DMS114 treated with DMSO at 0.1 percent for 48 hours (cell line): ENCODE data around the gene TTC28.

Source experiments
- DNase-seq: peaks from one replicate; lab custom pipeline; 2025; ENCODE audit not compliant: unreplicated experiment; lab: John Stamatoyannopoulos, UW

The TTC28 gene

DNA sequence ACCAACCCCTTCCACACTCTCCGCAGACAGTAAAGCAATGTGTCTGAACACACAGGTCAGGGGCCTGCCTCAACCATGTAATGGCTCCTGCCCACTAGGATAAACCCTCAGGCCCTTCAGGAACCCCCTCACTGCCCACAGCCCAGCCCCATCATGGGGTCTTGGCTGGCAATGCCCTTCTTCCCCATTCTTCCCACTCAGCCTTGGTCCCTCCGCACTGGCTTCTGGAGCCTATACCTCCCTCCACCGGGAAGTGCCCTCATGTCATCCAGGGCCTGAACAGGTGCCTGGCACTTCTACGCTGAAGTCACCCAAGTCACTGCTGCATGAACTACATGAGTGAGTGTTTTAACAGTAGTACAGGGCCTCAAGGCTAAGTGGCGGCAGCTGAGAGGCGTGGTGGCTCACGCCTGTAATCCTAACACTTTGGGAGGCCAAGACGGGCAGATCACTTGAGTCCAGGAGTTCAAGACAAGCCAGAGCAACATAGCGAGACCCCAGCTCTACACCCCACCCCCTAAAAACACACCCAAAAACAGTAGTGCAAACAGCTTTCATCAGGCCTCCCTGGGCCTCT is 685.8 kb downstream of the TTC28 start:
- no peak for DNase-seq

DNA sequence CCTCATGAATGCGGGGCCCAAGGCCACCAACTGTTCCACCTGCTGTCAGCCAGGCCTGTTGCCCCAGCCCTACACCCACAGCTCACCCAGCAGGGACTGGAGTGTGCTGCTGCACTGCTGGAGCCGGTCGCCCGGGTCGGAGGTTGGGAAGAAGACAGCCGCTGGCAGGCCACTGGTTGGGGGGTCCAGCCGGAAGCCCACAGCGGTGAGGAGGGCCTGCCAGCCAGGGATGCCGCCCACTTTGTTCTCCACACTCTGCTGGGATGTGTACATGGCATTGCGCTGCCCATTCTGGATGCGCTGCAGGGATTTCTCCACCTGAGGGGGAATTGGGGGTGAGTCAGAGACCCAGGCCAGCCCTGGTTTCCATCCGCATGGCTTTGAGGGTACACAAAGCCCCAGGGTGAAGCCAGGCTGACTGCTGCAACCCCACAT is 686.4 kb downstream of the TTC28 start:
- no peak for DNase-seq

DNA sequence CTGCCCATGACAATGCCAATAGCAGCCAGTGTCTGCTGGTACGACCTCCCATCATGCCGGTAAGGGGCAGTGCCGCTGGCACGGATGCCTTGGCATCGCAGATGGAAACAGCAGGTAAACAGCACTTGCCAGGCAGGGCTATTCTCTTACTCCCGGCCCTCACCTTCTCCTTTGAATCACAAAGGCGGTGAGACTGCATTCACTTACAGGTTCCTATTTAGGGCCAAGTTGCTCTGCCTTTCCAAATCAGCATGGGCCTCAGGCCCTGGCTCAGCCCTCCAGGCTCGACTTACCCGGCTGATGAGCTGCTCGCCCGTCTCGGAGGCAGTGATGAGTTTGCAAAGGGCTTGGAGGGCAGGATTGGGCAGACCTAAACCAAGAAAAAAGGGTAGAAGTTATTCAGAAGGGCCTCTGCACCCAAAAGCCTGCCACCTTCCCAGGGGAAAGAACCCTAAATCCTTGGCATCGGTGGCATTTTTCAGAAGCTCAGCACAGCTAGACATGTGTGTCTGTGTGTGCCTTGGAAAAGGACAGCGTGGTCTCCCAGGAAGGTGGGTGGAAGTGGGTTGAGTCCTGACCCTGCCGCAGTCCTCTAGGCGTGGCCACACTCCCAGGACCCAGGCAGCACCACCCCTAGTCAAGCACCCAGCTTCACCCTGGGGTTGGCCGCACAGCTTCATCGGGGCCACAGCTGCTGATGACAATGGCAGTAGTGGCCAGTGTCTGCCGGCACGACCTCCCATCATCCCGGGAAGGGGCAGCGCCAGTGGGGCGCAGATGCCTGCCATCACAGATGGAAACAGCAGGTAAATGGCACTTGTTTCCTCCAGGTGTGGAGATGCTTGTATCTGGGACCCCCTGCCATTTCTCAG is 687.1 kb downstream of the TTC28 start:
- no peak for DNase-seq

DNA sequence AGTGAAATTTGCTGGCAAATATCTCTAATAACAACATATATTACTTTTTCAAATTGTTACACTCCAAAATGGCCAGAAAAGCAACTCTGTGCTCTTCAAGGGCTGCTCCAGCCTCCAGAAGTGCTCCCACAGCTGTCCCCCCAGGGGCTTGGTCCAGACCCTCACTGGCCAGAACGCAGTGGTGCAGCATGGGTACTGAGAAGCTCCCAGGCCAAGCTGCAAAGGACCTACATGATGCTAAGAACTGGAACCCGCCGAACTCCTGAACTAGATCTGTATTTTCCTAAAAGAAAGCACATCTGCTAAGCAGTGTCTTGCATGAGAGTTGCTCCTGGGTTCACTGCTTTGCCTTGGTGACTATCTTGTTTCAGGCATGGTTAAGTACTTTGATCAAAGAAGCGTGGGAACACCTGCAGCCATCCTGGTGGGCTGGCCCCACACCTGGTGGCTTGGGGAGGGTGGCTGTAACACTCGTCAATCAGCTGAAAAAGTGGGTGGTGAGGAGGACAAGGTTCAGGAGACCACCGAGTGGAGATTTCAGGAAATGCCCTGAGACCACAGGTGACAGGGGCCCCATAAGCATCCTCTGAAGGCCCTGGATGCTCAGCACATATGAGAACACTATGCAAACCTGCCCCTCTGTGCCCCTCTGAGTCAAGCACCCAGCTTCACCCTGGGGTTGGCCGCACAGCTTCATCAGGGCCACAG is 687.9 kb downstream of the TTC28 start:
- no peak for DNase-seq

GRCh38 chr22:27990879-27991278 is 688.8 kb downstream of the TTC28 start:
- no peak for DNase-seq

GRCh38 chr22:27990451-27990840 is 689.2 kb downstream of the TTC28 start:
- DNase-seq, result no peak

GRCh38 chr22:27989758-27990450 is 689.7 kb downstream of the TTC28 start:
- no peak for DNase-seq

- DNase-seq, result no peak
Observed at GRCh38 chr22:27988704-27989103, 690.9 kb downstream of the TTC28 start.

DNA sequence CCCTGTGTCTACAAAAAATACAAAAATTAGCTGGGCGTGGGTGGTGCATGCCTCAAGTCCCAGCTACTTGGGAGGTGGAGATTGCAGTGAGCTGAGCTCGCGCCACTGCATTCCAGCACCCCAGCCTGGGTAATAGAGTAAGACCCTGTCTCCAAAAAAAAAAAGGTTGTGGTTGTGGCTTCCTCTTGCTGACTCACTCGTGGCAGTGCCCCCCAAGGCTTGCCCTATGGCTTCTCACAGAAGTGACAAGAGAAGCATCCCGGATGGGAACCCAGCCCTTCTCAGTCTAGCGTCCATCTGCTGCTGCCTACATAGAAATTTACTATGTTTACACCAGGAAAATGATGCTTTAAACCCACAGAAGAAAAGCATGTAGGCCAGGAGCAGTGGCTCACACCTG is 692.1 kb downstream of the TTC28 start:
- DNase-seq, result no peak

DNA sequence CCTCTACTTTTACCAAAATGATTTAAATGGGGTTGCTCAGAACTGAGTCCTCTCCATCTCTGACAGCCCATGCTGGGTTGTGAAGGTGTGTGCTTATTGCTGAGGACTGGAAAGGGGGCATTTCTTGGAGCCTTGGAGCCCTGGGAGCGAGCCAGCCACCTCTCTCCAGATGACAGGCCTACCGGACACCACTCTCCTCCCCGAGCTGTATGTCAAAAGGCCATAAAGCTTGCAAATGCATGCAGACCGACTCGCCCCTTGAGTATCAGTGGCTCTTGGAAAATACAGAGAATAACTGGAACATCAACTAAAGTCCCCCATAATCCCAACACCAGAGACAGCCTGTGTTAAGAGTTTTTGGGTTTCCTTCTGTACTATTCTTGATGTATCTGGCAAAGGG is 692.7 kb downstream of the TTC28 start:
- DNase-seq, result no peak

DNA sequence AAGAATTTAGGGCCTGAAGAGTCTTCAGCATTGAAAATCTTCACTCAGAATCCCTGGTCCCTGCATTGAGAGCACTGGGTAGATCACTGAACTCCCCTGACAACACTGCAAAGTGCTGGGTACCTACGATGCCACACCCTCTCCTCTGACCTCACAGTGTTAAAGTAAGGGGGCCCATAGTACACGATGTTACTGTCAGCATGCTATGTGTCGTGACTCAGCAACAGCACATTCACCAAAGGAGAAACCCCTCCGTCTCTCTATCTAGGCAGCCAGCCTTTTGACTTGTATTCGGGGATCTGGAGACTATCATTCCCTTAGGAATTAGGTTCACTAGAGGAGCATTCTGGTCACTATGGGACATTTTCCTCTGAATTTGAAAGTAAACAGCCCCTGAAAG is 693.2 kb downstream of the TTC28 start:
- no peak for DNase-seq

- DNase-seq, result no peak
Observed at GRCh38 chr22:27985323-27986275, 694.0 kb downstream of the TTC28 start.

- DNase-seq, result no peak
Observed at GRCh38 chr22:27984723-27985122, 694.9 kb downstream of the TTC28 start.

DNA sequence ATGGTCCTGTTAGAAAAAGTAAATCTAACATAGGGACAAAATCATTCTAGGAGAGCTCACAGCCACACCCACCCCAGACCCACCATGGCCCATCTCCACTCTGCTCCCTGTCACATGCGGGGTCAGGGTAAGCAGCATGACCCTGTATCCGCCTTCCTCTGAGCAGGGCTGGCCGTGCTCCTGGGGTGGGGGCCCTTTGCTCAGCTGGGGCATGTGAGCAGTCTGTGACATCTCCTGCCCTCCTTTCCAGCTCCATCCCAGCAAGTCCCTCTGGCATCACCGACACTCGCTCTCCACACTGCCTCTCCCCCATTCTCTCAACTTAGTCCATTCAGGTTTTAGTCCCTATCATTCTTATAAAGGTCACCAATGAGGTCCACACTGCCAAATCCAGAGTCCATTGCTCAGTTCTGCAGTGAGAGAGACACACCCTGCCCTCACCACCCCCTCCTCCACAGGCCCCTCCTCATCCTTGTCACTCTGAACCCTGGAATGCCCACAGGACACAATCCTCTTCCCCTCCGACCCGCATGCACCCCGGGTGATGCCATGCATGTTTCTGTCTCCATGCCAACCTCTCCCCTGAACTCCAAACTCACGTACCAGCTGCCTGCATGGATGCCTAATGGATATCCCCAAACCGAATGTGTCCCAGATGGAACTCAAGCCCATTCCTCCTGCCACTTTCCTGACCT is 695.5 kb downstream of the TTC28 start:
- no peak for DNase-seq

DNA sequence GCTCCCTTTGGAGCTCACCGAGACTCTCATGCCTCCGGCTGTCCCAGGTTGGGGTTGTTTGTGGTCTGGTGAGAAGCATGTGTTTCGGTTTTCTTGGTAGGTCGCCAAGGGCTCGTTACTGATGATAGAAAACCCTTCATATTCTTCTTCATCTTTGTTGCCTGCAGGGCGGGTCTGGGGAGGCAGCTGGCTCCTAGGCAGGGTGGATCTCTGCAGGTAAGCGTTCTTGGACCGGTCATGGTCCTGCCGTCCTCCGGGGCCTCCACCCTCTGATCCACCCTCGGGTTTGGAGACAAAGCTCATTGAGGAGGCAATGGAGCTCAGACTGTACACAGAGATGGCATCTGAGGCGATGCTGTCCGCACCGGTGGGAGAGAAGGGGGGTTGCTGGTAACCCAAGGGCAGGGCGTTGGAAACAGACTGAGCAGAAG is 696.3 kb downstream of the TTC28 start:
- no peak for DNase-seq

- no peak for DNase-seq
Observed at GRCh38 chr22:27982630-27983180, 696.9 kb downstream of the TTC28 start.

DNA sequence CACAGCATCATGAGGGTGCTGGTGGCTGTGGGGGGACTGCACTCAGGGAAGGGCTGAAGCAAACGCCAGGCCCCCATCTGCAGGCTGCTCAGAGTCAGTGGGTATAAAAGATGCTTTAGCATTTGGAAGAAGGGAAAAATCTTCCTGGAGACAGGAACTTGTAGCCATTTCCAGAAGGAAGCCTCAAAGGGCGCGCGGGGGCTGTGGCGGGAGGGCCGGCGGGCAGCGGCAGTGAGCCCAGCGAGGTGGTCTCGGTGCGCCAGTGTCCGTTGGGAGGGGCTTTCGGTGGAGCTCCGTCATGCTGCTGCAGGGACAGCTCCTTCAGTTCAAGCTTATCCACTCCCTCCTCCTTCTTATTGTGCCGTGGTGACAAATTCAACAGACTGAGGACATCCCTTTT is 697.5 kb downstream of the TTC28 start:
- no peak for DNase-seq

GRCh38 chr22:27980424-27981148 is 699.1 kb downstream of the TTC28 start:
- no peak for DNase-seq

- no peak for DNase-seq
Observed at GRCh38 chr22:27978802-27979201, 700.8 kb downstream of the TTC28 start.
